ENCODE results near the gene CCDC34.

Gene CCDC34, protein sequence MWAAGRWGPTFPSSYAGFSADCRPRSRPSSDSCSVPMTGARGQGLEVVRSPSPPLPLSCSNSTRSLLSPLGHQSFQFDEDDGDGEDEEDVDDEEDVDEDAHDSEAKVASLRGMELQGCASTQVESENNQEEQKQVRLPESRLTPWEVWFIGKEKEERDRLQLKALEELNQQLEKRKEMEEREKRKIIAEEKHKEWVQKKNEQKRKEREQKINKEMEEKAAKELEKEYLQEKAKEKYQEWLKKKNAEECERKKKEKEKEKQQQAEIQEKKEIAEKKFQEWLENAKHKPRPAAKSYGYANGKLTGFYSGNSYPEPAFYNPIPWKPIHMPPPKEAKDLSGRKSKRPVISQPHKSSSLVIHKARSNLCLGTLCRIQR

DNA sequence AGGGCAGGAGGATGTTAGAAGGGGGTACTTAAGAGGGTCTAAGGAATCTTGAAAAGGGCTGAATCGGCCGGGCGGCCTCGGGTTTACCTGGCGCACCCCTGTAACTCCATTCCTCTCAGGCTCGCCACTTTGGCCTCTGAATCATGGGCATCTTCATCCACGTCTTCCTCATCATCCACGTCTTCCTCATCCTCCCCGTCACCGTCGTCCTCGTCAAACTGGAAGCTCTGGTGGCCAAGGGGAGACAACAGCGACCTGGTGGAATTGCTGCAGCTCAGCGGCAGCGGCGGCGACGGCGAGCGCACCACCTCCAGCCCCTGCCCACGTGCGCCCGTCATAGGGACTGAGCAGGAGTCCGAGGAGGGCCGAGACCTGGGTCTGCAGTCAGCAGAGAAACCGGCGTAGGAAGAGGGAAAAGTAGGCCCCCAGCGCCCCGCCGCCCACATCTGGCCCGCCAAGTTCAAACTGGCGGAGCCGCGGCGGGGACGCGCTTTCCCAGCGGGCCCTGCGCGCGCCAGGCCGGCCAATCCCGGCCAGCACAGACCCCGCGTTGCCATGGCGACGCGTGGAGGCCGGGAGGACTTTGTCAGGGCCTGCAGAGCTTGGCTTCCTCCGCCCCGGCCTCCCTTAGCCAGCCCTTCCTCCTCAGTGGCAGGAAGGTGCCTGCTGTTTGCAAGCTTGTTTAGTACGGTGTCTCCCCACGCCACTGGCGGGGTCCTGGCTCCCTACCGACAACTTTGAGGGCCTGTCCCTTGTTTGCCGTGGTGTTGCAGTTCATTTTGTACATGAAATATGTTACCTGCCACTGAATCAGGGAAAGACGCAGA, at the start of gene CCDC34:
Gene CCDC34, minus strand, starts transcription at position 467 of the 827 bp plus-strand sequence. Its CDS starts 21 bp downstream, at position 446.
- peak; percentile 83 for DNase-seq

- no peak for DNase-seq
Measured at GRCh38 chr11:27412192-27412691, 49.2 kb upstream of the CCDC34 start.

DNA sequence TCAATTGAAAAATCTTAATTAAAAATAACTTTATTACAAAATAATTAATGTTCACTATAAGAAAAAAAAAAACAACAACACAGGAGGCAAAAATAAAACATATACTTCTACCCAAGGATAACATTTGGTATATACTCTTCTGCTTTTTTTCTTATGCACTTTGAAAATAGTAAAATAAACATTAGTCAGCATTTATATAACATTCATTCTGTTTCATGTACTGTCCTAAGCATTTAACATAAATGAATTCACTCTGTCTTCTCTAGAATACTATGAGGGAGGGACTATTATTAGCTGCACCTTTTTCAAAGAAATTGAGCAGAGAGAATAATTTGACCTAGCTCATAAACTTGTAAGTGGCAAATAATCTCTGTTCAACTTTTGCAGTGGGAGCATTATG, 48.3 kb upstream of the CCDC34 start:
- DNase-seq: no peak

GRCh38 chr11:27410272-27410671, 47.3 kb upstream of the CCDC34 start:
- DNase-seq: no peak

DNA sequence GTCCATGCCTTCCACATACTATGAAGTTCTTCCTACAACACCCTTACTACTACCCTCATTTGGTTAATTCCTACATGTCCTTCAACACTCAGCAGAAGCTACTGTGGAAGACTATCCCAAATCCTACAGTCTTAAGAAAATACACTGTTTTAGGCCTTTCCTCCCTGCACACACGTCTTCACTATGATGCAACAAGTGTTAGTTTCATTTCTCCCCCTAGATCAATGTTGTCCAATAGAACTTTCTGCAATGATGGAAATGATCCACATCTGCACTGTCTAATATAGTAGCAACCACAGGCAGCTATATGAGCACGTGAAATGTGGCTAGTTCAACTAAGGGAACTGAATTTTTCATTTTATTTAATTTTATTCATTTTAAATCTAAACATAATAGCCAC, 46.7 kb upstream of the CCDC34 start:
- DNase-seq: no peak

DNA sequence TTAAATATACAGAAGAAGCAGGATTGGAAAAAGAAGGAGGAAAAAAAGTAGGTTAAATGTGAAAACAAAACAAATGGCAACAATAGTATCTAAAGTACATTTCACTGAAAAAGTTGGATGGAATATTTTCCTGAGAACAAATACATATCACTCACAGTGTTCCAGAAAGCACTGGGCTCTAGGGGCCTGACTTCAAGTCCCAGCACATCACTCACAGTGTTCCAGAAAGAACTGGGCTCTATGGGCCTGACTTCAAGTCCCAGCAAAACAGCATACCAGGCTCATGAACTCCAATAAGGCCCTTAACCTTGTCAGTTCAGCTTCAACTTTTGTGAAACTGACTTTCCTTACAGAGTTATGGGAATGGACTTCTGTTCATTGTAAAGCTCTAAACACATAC, 46.0 kb upstream of the CCDC34 start:
- no peak for DNase-seq

DNA sequence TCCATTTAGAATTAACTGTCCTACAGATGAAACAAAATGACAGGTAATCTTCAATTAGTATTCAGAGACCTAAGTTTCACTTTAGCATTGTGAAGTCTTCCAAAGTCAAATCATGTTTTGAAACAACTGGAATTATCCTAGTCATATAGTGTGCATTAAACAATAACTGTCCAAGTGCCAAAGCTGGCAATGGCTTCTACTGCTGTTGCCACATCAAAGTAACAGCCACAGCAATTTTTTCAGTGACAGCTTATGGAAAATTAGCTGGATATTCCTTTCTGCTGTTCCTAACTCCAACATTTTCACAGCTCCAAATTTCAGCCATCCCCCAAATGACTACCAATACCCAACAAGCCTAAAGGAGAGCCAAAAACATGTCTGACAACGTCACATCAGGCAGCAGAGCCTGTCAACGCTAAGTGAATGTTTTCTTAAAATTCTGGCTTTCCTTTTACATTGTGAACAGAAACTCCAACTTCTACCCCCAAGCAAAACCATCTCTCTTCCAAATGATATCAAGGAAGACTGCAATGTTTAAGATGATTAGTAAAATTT, 45.3 kb upstream of the CCDC34 start:
- DNase-seq: no peak

DNA sequence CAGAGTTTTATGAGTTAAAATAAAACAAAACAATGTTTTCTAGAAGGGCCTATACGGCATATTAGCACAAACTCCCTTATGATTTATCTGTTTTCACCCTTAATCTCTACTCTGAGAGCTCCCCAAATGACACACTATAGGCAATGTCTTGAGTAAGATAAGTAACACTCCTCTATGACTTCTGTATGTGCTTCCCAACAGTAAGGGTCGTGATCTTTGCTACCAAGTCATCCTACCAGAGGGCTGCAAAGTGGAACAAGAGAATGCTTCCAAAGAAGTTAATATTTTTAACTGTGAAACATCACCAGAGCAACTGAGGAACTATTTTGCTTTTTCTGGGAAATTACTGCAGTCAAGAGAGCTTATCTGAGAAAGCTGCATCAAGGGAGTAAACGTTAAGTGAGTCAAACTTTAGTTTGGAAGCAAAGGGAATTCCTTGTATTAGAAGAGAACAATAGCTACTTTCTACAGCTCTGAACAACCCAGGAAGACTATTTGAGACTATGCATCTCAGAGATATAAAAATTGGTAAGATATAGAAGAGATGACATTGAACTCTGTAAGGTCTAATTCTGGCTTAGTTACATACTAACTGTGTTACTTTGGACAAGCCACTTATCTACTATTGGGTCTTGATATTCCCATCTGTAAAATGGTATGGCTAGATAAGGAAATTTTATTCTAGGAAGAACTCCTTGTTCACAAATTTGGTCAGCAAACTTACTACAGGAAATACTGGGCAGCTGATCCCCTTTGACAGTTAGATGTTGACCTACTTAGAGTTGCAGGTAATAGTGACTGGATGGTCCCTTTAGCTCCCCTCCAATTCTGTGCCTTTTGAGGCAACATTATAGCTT, 43.7 kb upstream of the CCDC34 start:
- DNase-seq: no peak

- DNase-seq: no peak
Measured at GRCh38 chr11:27405134-27405533, 42.1 kb upstream of the CCDC34 start.

DNA sequence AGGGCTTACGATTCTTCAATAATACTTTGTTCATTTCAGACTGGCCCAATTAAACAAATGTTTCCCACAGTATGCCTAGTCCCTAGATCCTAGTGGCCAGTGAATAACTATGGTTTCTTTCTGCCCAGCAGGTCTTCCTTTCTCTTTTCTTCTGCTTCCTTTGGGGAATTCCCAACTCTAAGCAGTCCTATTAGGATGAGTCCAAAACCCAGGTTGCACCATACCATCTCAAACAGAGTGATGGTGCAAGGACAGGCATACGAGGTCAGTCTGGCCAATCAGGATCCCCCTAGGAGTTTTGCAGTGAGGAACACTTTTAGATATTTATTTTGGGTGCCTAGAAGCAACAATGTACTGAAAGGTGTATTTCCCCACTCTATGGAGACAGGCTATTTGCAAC, 41.4 kb upstream of the CCDC34 start:
- DNase-seq: no peak

DNA sequence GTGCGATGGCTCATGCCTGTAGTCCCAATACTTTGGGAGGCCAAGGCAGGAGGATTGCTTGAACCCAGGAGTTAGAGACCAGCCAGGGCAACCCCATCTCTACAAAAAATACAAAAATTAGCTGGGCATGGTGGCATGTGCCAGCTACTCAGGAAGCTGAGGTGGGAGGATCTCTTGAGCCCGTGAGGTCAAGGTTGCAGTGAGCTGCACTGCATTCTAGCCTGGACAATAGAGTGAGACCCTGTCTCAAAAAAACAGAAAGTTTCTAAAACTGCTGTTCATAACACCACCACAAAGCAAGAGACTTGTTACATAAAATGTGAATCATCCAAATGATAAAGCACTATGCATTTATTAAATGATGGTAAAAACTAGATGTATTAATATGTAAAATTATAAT, 40.2 kb upstream of the CCDC34 start:
- no peak for DNase-seq

GRCh38 chr11:27402450-27402849, 39.4 kb upstream of the CCDC34 start:
- DNase-seq: no peak

DNA sequence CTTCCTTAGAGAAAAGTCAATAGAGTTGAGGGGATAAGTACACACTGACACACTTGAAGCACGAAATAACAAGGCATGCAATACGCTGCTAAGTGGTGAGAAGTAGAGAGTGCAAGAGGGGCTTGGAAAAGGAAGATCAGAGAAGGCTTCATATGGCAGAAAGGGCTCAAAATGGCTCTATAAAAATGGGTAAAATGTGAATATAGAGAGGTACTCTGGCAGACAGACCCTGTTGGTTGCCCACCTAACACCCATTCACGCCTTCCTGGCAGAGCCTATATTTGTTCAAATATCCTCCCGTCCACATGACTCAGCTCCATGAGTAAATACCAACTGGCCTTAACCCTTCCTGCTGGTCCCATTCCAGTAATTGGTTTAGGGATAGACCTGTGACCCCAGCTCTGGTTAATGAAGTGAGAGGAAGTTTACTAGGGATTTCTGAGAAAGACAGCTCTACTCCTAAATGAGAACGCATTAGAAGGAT, 38.9 kb upstream of the CCDC34 start:
- no peak for DNase-seq

- no peak for DNase-seq
Measured at GRCh38 chr11:27401280-27401832, 38.3 kb upstream of the CCDC34 start.

- DNase-seq: no peak
Measured at GRCh38 chr11:27398400-27398770, 35.4 kb upstream of the CCDC34 start.

DNA sequence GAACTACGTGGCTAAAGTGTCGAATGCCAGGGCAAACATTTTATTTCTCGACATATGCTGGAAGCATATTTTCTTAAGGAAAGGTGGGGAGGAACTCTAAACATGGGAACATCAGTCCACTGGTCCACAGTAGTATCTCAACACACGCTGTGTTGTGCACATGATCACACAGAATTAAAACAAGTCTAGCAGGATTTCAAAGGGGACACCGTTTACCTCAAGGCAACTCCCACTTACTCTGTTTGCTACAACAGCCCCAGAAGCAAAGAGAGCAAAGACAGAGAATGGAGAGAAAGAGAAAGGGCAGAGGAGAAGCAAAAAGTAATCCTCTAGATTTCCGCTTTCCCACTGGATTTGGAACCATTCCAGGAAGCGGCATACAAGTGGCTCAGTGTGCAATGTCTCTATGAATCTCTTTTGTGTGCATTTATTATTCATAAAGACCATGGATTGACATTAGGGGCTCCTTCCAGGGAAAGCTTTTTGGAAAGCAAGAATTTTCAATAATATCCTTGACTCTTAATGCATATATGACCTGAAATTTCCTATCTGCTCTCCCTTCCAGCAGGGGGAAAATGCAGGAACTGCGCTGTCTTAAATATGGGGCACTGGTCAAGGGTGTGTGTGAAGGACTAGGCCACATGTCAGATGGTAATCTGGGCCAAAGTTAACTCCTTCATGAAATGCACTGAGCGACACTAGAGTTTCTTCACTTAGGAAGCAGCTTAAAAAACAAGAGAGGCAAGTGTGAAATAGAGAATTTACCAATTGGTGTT, 34.8 kb upstream of the CCDC34 start:
- DNase-seq: no peak

- DNase-seq: no peak
Measured at GRCh38 chr11:27396259-27396839, 33.3 kb upstream of the CCDC34 start.

- no peak for DNase-seq
Measured at GRCh38 chr11:27395556-27396258, 32.7 kb upstream of the CCDC34 start.

DNA sequence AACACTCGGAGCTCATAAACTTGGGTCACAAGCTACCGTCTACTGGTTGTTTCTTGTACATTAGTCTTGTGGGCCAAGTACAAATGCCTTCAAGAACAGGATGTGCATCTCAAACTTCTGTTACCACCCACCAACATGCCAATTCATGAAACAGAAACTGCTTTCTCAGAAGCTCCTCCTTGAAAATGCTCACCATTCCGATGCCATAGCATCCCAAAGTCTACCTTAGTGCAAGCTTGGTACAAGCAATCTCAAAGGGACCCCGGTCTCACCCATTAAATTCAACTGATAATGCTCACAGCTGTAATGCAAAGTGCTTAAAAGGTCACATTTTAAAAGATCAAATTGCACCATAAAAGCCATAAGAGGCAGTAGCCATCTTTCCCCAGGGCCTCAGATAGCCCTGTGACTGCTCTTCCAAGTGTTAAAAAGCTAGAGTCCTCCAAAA, 31.8 kb upstream of the CCDC34 start:
- no peak for DNase-seq

Data from activated gamma-delta T cell treated with Interleukin-2 at 50 U/mL for 16 hours (primary cell).